Stimulated activated CD8-positive, alpha-beta memory T cell treated with anti-CD3 and anti-CD28 coated beads, Interleukin-2, amount 100 ng/mL, for 48 hours (primary cell): ENCODE measurements around the gene ORAI2.
A peak's percentile ranks its signal among the peaks of the same experiment; 100 is the strongest.
"Not testable (repeated sequence)": the region's sequence is repeated elsewhere in the genome, so short reads cannot be mapped to it uniquely, and the experiment has no call there.

Source experiments
- DNase-seq, 2 donors: peaks; one replicate each; pipeline ENCODE4 v3.0.0-alpha.2; 2020; ENCODE audit warnings: low read depth in 2 of 2

Gene ORAI2

DNA sequence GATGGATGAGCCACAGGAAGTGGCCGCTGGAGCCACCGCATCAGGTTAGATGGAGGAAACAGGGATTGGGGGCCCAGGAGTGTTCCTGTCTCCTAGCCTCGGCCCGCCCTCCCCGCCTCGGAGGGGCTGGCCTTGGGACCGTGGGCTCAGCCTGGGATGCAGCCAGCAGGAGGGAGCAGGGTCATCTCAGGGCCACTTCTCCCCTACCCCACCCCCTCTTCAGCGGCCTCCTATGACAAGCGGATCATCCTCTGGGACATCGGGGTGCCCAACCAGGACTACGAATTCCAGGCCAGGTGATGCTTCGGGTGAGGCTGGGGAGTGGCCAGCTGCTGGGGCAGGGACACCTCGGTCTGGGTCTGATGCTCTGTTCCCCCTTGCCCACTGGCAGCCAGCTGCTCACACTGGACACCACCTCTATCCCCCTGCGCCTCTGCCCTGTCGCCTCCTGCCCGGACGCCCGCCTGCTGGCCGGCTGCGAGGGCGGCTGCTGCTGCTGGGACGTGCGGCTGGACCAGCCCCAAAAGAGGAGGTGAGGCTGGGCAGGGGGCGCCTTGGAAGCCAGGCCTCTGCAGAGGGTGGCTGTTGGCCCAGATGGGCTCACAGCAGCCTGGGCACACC is 36.1 kb downstream of the ORAI2 start:
- DNase-seq, result no peak

- no peak for DNase-seq
Measured at GRCh38 chr7:102469972-102470825, 36.8 kb downstream of the ORAI2 start.

DNA sequence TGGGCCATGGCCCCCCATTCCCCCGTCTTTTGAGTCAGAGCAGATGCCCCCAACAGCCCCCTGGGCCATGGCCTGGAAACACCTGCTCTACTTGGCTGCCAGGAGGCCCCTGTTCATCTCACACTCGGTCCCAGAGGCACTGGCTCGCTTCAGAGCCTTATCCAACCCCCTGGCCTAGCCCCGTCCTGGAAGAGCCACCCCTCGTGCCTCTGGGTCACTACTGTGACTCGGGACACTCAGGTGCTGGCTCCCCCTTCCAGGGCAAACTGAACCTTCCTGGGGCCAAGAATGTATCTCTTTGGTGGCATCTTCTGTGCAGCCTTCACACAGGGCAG is 38.4 kb downstream of the ORAI2 start:
- DNase-seq, result no peak

- no peak for DNase-seq
Measured at GRCh38 chr7:102472126-102473041, 39.0 kb downstream of the ORAI2 start.

DNA sequence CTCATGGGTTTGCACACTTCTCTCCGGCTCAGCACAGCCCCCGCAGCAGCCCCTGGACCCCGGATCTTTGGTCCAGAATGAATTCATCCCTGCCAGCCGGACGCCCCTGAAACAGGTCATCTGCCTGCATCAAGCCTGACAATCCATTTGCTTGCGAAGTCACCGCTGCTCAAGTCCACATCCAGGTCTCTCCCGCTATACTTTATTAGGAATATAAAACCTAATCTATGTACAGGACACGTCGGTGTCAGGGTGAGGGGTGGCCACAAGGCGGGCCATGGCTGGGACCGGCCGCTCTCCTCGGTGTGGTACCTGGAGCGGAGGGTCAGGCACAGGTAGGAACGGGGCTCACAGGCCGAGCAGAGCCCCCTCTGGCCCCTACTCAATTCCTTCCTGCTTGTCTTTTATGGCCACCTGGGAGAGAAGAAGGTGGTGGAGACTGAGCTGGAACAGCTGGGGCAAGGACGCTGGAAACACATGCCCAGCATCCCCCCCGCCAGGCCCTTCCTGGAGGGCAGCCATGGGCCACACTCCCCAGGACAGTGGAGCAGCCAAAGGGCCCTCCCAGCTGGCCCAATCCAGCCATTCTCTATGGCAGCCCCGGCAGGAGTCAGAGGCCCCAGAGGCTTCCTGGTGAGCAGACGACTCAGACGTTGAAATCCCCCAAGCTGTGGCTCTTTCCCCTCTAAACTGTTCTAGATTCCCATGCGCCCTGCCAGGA is 40.1 kb downstream of the ORAI2 start:
- no peak for DNase-seq

GRCh38 chr7:102474116-102474515 is 40.7 kb downstream of the ORAI2 start:
- not testable (repeated sequence) for DNase-seq

DNA sequence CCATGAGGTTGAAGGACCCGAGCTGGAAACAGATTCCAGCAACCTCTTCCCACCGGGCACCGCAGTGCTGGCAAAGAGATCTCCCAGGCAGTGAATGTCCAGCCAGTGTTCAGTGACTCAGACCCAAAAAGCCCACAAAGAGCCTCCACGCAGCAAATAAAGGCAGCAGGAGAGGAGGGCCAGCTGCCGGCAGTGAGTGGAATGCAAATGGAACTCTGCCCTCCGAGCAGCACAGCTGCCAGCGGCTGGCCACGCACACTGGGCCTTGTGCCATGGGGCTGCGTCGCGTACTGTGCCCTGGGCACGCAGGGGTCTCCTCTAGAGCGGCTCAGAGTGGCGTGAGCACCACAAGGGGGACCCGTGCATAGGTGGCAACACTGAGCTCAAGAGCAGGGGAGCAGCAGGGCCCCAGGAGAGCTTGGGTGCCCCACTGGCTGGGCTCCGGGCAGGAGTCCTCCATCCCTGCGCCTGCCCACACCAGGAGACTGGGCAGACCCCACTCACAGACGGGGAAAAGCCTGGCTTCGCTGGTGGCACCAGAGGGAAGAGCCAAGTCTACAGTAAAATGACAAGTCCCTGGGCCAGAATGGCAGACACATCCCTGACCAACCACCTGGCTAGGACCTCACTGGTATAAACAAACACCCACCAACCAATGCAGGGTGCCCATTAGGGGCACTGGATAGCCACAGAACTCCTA is 41.5 kb downstream of the ORAI2 start:
- not testable (repeated sequence) for DNase-seq

- peak; percentile 82 to 96 for DNase-seq
Measured at GRCh38 chr7:102478314-102479208, 45.2 kb downstream of the ORAI2 start, which contains the start of gene POLR2J. TSS of gene POLR2J (minus strand) at chr7:102478922. CDS start at chr7:102478860, 62 bp downstream.

- not testable (repeated sequence) for DNase-seq
Measured at GRCh38 chr7:102479209-102479584, 45.8 kb downstream of the ORAI2 start.

- DNase-seq, result not testable (repeated sequence)
Measured at GRCh38 chr7:102479982-102480637, 46.7 kb downstream of the ORAI2 start.

DNA sequence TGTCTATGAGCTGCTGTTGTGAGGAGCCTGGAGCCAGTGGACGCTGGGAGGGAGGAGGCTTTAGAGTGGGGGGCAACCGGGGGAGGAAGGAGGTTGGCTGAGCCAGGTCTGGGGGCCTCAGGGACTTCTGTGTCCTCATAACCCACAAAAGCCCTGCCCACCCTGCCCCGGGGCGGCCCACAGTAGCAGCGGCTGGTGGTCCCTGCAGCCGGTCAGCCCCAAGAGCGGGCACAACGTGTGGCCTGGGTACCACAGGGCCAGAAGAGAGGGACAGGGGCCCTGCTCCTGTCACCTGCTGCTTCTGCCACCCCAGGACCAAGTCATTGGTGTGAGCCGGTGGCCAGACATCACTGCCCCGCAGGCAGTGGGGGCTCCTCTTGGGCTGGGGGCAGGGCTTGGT is 48.6 kb downstream of the ORAI2 start:
- not testable (repeated sequence) for DNase-seq

GRCh38 chr7:102484317-102484716 is 50.9 kb downstream of the ORAI2 start:
- not testable (repeated sequence) for DNase-seq

GRCh38 chr7:102490529-102491075 is 57.2 kb downstream of the ORAI2 start:
- DNase-seq, result peak in 1 of 2 donors; percentile 75

DNA sequence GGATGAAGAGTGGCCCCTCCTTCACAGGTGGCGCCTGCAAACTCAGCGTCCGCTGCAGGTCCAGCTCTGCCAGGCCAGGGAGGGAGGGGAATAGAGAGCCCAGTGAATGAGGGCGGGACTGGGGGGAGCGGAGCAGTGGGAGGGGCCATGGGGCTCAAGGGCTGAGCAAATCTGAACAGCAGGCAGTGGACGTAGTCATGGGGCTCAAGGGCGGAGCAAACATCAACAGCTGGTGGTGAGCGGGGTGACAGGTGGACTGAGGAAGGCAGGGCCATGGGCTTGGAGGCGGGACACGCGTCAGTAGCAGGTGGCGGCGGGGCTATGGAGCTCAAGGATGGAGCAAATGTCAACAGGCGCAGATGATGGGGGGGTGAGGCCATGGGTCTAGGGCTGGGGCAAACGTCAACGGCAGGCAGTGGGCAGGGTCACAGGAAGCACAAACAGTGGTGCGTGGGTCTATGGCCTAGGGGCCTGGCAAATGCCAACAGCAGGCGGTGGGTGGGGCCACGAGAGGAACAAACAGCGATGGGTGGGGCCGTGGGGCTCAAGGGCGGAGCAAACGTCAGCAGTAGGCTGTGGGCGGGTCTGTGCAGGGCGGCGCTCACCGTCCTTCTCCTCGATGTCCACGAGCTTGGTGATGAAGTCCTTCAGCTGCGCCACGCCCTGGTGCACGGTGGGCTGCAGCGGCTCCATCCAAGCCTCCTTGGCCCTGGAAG is 60.0 kb downstream of the ORAI2 start:
- not testable (repeated sequence) for DNase-seq

- not testable (repeated sequence) for DNase-seq
Measured at GRCh38 chr7:102494026-102494425, 60.7 kb downstream of the ORAI2 start.

DNA sequence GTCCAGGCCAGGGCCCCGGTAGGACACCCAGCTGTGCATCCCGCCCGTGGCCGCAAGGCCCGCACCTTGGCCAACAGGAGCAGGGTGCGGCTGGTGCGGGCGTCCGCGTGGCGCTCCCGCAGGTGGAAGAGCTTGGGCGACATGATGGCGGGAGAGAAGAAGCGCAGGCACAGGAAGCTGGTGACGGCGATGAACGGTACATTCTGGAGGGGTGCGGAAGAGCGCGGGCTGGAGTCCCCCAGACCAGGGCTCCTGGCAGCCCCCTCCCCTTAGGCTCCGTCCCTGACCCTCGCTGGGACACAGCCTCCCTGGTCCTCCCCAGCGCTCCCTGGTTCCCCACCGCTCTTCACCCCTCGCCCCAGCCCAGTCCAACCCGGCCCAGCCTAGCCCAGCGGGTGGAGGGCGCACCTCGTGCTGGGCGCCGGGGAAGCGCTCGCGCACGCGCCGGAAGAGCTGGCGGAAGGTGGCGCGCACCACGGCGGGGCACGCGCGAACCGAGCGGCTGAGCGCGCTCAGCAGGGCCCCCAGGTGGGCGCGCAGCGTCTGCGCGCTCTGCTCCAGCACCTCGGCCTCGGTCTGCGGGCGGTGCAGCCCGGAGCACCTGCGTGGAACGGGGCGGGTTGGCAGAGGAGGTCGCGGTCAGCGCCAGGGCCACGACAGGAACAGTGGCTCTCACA is 61.2 kb downstream of the ORAI2 start:
- DNase-seq, result not testable (repeated sequence)

GRCh38 chr7:102496861-102497260 is 63.5 kb downstream of the ORAI2 start:
- DNase-seq, result not testable (repeated sequence)

- not testable (repeated sequence) for DNase-seq
Measured at GRCh38 chr7:102497308-102497707, 63.9 kb downstream of the ORAI2 start.
